Measurements from ENCODE around the gene FXYD3.

- TF ChIP-seq ZNF70 (CRISPR knock-in tag; IDR thresholded peaks at IDR 0.05) (no peak), CSRNP3 (CRISPR knock-in tag; IDR thresholded peaks at IDR 0.05) (no peak), BACH2 (CRISPR knock-in tag; IDR thresholded peaks at IDR 0.05; ENCODE audit: borderline replicate concordance) (no peak), CREB5 (CRISPR knock-in tag; IDR thresholded peaks at IDR 0.05; ENCODE audit: low read depth) (no peak), ARNTL (CRISPR knock-in tag; IDR thresholded peaks at IDR 0.05; ENCODE audit: borderline replicate concordance, low read depth) (no peak)
Measured at GRCh38 chr19:35083691-35084508, 31.7 kb upstream of the FXYD3 start.

Data from SK-N-SH treated with all-trans-retinoic acid at 6 μM for 48 hours (cell line).